Measurements from ENCODE around the gene UNC45B. TPM values are rescaled to one million over a fixed set of nuclear protein-coding genes. Genes with fewer than 3 reads are reported as not detected.

UNC45B gene
- total RNA-seq, 1 experiment from 2014 or later, result 0.07 TPM

DNA sequence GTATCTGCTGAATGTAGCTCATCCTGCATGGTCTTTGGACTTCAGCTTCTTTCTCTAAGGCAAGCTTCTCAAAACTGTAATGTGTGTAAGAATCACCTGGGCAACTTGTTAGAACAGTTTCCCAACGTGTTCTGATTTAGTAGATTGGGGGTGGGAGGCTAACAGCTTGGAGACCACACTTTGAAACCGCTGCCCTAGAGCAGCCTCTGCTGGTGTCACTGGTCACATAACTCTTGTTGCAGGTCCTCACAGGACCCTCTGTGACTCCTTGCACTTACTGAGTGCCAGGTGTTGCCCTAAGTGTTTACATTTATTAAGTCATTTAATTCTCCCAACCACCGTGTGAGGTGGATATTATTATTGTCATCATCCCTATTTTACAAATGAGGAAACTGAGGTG lies 36.7 kb downstream of the UNC45B start (continued):
- no peak for TF ChIP-seq NFYB (CRISPR knock-in tag; conservative IDR thresholded peaks at IDR 0.05; ENCODE audit: low read depth)
- TF ChIP-seq GTF2I (CRISPR knock-in tag; conservative IDR thresholded peaks at IDR 0.05), result no peak
- no peak for TF ChIP-seq NR3C1 (CRISPR knock-in tag; conservative IDR thresholded peaks at IDR 0.05; ENCODE audit: low read depth)
- TF ChIP-seq NFE2L1 (CRISPR knock-in tag; IDR thresholded peaks at IDR 0.05), result no peak

DNA sequence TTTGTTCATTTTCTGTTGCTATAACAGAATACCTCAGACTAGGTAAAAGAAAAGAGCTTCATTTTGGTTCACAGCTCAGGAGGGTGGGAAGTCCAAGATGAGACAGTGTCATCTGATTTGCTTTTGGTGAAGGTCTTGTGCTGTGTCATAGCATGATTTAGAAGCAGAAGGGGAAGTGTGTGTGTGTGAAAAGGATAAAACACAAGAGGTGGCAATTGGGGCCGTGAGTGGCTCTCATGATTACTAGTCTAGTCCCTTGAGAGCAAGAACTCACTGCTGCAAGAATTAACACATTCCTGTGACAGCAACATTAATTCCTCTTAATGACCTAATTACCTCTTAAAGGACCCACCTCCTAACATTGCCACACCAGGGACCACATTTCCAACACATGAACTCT lies 38.2 kb downstream of the UNC45B start:
- no peak overlapping the region for H3K4me3 Mint-ChIP-seq
- no peaks in the 10 kb centered on the region for H3K36me3 Mint-ChIP-seq
- H3K4me1 Mint-ChIP-seq, result no peaks in the 10 kb centered on the region
- TF ChIP-seq, protein P1, sequence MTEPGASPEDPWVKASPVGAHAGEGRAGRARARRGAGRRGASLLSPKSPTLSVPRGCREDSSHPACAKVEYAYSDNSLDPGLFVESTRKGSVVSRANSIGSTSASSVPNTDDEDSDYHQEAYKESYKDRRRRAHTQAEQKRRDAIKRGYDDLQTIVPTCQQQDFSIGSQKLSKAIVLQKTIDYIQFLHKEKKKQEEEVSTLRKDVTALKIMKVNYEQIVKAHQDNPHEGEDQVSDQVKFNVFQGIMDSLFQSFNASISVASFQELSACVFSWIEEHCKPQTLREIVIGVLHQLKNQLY (CRISPR knock-in tag; IDR thresholded peaks at IDR 0.05), result no peak
- TF ChIP-seq, protein P2, sequence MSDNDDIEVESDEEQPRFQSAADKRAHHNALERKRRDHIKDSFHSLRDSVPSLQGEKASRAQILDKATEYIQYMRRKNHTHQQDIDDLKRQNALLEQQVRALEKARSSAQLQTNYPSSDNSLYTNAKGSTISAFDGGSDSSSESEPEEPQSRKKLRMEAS (CRISPR knock-in tag; IDR thresholded peaks at IDR 0.05), result no peak
- TF ChIP-seq ELF4 (CRISPR knock-in tag; IDR thresholded peaks at IDR 0.05; ENCODE audit: low read depth) (no peak), ZNF317 (CRISPR knock-in tag; IDR thresholded peaks at IDR 0.05; ENCODE audit: borderline replicate concordance, low read depth) (no peak)
- TF ChIP-seq, protein P3, sequence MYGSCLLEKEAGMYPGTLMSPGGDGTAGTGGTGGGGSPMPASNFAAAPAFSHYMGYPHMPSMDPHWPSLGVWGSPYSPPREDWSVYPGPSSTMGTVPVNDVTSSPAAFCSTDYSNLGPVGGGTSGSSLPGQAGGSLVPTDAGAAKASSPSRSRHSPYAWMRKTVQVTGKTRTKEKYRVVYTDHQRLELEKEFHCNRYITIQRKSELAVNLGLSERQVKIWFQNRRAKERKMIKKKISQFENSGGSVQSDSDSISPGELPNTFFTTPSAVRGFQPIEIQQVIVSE (CRISPR knock-in tag; IDR thresholded peaks at IDR 0.05; ENCODE audit: borderline replicate concordance), result no peak
- H3K27ac Mint-ChIP-seq, result no peak overlapping the region
- H3K9me3 Mint-ChIP-seq, result peaks cover 7% of the 10 kb centered on the region; the same call in 1 of the 2 replicates
- CTCF ChIA-PET, result no interaction called here
- POLR2A ChIA-PET, result no interaction called here
- ATAC-seq, result no peak
- DNase-seq (ENCODE audit: low spot score), result no peak
- peaks cover 20% of the 10 kb centered on the region for H3K27me3 Mint-ChIP-seq (ENCODE audit: low read depth)

DNA sequence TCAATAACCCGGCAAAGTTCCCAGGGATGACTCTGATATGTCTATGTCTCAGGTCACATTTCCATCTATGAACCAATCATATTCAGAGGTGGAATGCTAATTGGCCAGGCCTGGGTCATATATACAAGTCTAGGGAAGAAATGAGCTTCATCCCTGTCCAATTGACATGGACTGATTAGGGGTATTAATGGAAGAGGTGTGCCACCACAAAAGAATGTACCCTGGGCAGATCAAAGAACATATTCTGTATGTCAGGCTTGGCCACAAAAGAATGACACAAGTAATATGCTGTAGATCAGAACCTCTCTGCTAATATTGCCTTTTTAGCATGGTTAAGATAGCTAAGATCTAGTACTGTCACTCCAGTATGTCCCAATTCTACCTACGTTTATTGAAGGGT lies 39.9 kb downstream of the UNC45B start:
- POLR2A ChIA-PET, result no interaction called here
- CTCF ChIA-PET, result no interaction called here

DNA sequence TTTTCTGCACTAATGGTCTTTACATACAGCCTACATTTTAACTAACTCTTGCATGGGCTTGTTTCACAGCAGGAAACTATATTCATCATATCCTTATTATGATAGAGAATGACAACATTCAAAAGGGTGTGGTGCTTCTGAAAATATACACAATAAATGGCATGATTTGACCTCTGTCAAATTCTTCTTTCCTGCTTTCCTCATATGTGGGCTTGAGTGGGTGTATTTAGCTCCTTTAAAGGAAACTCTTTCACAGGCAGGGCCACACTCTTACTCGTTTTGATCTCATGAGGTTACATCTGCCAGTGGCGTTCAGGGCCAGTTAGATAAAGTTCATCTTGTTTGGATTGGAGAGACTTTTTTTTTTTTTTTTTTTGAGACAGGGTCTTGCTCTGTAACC lies 40.5 kb downstream of the UNC45B start:
- no peaks in the 10 kb centered on the region for H3K36me3 Mint-ChIP-seq
- DNase-seq (ENCODE audit: low spot score) (no peak), ATAC-seq (no peak)
- CTCF ChIA-PET, result no interaction called here
- POLR2A ChIA-PET, result no interaction called here
- peaks cover 15% of the 10 kb centered on the region for H3K27me3 Mint-ChIP-seq (ENCODE audit: low read depth)
- no peaks in the 10 kb centered on the region for H3K4me1 Mint-ChIP-seq
- no peak overlapping the region for H3K27ac Mint-ChIP-seq
- peaks cover 7% of the 10 kb centered on the region; the same call in 1 of the 2 replicates for H3K9me3 Mint-ChIP-seq
- H3K4me3 Mint-ChIP-seq, result no peak overlapping the region
- TF ChIP-seq ATF1 (CRISPR knock-in tag; IDR thresholded peaks at IDR 0.05), result no peak
- TF ChIP-seq ZNF671 (CRISPR knock-in tag; IDR thresholded peaks at IDR 0.05), result no peak
- TF ChIP-seq, protein P2 (CRISPR knock-in tag; IDR thresholded peaks at IDR 0.05), result no peak
- no peak for TF ChIP-seq ZNF121 (CRISPR knock-in tag; IDR thresholded peaks at IDR 0.05)
- TF ChIP-seq GRHL2 (CRISPR knock-in tag; IDR thresholded peaks at IDR 0.05; ENCODE audit: insufficient replicate concordance, severe bottlenecking), result no peak
- no peak for TF ChIP-seq TEAD1 (CRISPR knock-in tag; IDR thresholded peaks at IDR 0.05)
- TF ChIP-seq EMX1 (CRISPR knock-in tag; IDR thresholded peaks at IDR 0.05), result no peak
- TF ChIP-seq ZNF232 (CRISPR knock-in tag; IDR thresholded peaks at IDR 0.05), result no peak
- no peak for TF ChIP-seq JUN (CRISPR knock-in tag; IDR thresholded peaks at IDR 0.05)

More for the DNA sequence above, 39.9 kb downstream of the UNC45B start:
- no peak overlapping the region for H3K27ac Mint-ChIP-seq
- DNase-seq (ENCODE audit: low spot score), result no peak
- H3K27me3 Mint-ChIP-seq (ENCODE audit: low read depth), result peaks cover 18% of the 10 kb centered on the region
- no peaks in the 10 kb centered on the region for H3K4me1 Mint-ChIP-seq
- no peak overlapping the region for H3K4me3 Mint-ChIP-seq
- peaks cover 7% of the 10 kb centered on the region; the same call in 1 of the 2 replicates for H3K9me3 Mint-ChIP-seq
- no peaks in the 10 kb centered on the region for H3K36me3 Mint-ChIP-seq
- TF ChIP-seq, protein P4, sequence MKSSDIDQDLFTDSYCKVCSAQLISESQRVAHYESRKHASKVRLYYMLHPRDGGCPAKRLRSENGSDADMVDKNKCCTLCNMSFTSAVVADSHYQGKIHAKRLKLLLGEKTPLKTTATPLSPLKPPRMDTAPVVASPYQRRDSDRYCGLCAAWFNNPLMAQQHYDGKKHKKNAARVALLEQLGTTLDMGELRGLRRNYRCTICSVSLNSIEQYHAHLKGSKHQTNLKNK (CRISPR knock-in tag; IDR thresholded peaks at IDR 0.05), result no peak
- no peak for TF ChIP-seq SMAD4 (CRISPR knock-in tag; IDR thresholded peaks at IDR 0.05)
- TF ChIP-seq EMX1 (CRISPR knock-in tag; IDR thresholded peaks at IDR 0.05), result no peak
- TF ChIP-seq, protein P5, sequence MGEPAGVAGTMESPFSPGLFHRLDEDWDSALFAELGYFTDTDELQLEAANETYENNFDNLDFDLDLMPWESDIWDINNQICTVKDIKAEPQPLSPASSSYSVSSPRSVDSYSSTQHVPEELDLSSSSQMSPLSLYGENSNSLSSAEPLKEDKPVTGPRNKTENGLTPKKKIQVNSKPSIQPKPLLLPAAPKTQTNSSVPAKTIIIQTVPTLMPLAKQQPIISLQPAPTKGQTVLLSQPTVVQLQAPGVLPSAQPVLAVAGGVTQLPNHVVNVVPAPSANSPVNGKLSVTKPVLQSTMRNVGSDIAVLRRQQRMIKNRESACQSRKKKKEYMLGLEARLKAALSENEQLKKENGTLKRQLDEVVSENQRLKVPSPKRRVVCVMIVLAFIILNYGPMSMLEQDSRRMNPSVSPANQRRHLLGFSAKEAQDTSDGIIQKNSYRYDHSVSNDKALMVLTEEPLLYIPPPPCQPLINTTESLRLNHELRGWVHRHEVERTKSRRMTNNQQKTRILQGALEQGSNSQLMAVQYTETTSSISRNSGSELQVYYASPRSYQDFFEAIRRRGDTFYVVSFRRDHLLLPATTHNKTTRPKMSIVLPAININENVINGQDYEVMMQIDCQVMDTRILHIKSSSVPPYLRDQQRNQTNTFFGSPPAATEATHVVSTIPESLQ (CRISPR knock-in tag; IDR thresholded peaks at IDR 0.05), result no peak
- no peak for TF ChIP-seq TEAD1 (CRISPR knock-in tag; IDR thresholded peaks at IDR 0.05)
- TF ChIP-seq CREB1 (CRISPR knock-in tag; IDR thresholded peaks at IDR 0.05), result no peak
- no peak for TF ChIP-seq SOX15 (CRISPR knock-in tag; IDR thresholded peaks at IDR 0.05)
- TF ChIP-seq SMAD3 (CRISPR knock-in tag; IDR thresholded peaks at IDR 0.05; ENCODE audit: borderline replicate concordance), result no peak
- TF ChIP-seq, protein P6, sequence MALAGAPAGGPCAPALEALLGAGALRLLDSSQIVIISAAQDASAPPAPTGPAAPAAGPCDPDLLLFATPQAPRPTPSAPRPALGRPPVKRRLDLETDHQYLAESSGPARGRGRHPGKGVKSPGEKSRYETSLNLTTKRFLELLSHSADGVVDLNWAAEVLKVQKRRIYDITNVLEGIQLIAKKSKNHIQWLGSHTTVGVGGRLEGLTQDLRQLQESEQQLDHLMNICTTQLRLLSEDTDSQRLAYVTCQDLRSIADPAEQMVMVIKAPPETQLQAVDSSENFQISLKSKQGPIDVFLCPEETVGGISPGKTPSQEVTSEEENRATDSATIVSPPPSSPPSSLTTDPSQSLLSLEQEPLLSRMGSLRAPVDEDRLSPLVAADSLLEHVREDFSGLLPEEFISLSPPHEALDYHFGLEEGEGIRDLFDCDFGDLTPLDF (CRISPR knock-in tag; IDR thresholded peaks at IDR 0.05), result no peak
- TF ChIP-seq RORB (CRISPR knock-in tag; IDR thresholded peaks at IDR 0.05), result no peak
- no peak for TF ChIP-seq ZNF232 (CRISPR knock-in tag; IDR thresholded peaks at IDR 0.05)
- ATAC-seq, result no peak
